NCI-H128 (cell line): Measurements from ENCODE around the gene STK11IP.
"Not testable (repeated sequence)": the region's sequence is repeated elsewhere in the genome, so short reads cannot be mapped to it uniquely, and the experiment has no call there.

ENCODE experiments used
- DNase-seq: peaks from one replicate; lab custom pipeline; 2025; ENCODE audit not compliant: unreplicated experiment; lab: John Stamatoyannopoulos, UW

The STK11IP gene

GRCh38 chr2:219645631-219646527 is 48.2 kb downstream of the STK11IP start:
- DNase-seq, result no peak

GRCh38 chr2:219648176-219648575 is 50.5 kb downstream of the STK11IP start:
- no peak for DNase-seq

- DNase-seq, result no peak
These were observed 51.3 kb downstream of the STK11IP start for GRCh38 chr2:219648963-219649362.

GRCh38 chr2:219650426-219651248 is 53.0 kb downstream of the STK11IP start:
- DNase-seq, result no peak

- DNase-seq, result not testable (repeated sequence)
These were observed 54.0 kb downstream of the STK11IP start for GRCh38 chr2:219651656-219652055.

- no peak for DNase-seq
These were observed 58.9 kb downstream of the STK11IP start for GRCh38 chr2:219656526-219656925.

- no peak for DNase-seq
These were observed 60.7 kb downstream of the STK11IP start for GRCh38 chr2:219658196-219658846.

- DNase-seq, result no peak
These were observed 61.2 kb downstream of the STK11IP start for GRCh38 chr2:219658874-219659273.

- no peak for DNase-seq
These were observed 63.7 kb downstream of the STK11IP start for GRCh38 chr2:219661197-219661954.

GRCh38 chr2:219661955-219662395 is 64.3 kb downstream of the STK11IP start:
- DNase-seq, result no peak

- no peak for DNase-seq
These were observed 64.9 kb downstream of the STK11IP start for GRCh38 chr2:219662566-219662965.

- DNase-seq, result no peak
These were observed 65.6 kb downstream of the STK11IP start for GRCh38 chr2:219663116-219663762.

GRCh38 chr2:219664041-219664440 is 66.4 kb downstream of the STK11IP start:
- no peak for DNase-seq

- no peak for DNase-seq
These were observed 67.3 kb downstream of the STK11IP start for GRCh38 chr2:219664944-219665343.

GRCh38 chr2:219665926-219666325 is 68.3 kb downstream of the STK11IP start:
- DNase-seq, result no peak
